T-cell (primary cell): ENCODE results near the gene AP5Z1. TPM values are rescaled to one million over a fixed set of nuclear protein-coding genes. Genes with fewer than 3 reads are reported as not detected.

Experiments used
- ATAC-seq, 4 experiments: fragments of 200-7000 bp in 3 of 4; fragments of 150-1000 bp in 1 of 4; cut with Tn5 transposase; replicated peaks in 1 of 4; 1 replicate in 3 of 4; 2 replicates in 1 of 4; pipeline ENCODE4 v1.10.0; 2021; ENCODE audit warnings: moderate library complexity in 3 of 4, mild to moderate bottlenecking in 2 of 4, moderate number of reproducible peaks in 1 of 4
- CTCF ChIA-PET, 2 donors: fragments of 300-600 bp; sonication (Branson Sonifier 250); formaldehyde crosslinking; loops; one replicate each; lab custom pipeline; 2022; ENCODE audit warnings: antibody characterized with exemption in 2 of 2; lab: Charles Lee
- POLR2A ChIA-PET, 2 donors: fragments of 300-600 bp; sonication (Branson Sonifier 250); formaldehyde crosslinking; loops; one replicate each; lab custom pipeline; 2022; ENCODE audit warnings: antibody characterized with exemption in 2 of 2; lab: Charles Lee
- DNase-seq, 35 experiments: peaks; one replicate each; pipeline versions ENCODE4 v3.0.0 to v3.0.0-alpha.2; 2013 to 2023
- H3K27ac ChIP-seq: one replicate; pipeline ENCODE4 v1.5.1; 2013; ENCODE audit warnings: low read length
- H3K27me3 ChIP-seq, 2 experiments: replicated peaks in 1 of 2; 1 replicate in 1 of 2; 2 replicates in 1 of 2; pipeline versions ENCODE4 v1.6.1 to v1.7.0; 2013; ENCODE audit warnings: low read length in 1 of 2, mixed read lengths in 1 of 2; ENCODE audit not compliant: control insufficient read depth in 2 of 2, insufficient read depth in 2 of 2; ENCODE audit errors: extremely low read depth in 1 of 2
- H3K36me3 ChIP-seq, 2 donors: 1 replicate in 1 of 2; 2 replicates in 1 of 2; pipeline versions ENCODE4 v1.6.1 to v1.7.0; 2013; ENCODE audit warnings: low read length in 1 of 2; ENCODE audit not compliant: control insufficient read depth in 2 of 2, insufficient read depth in 1 of 2; ENCODE audit errors: extremely low read depth in 1 of 2
- H3K4me1 ChIP-seq, 2 experiments: 1 replicate in 1 of 2; 2 replicates in 1 of 2; pipeline versions ENCODE4 v1.6.1 to v1.7.0; 2013; ENCODE audit warnings: low read length in 2 of 2, mixed read lengths in 1 of 2; ENCODE audit not compliant: insufficient read depth in 2 of 2, control insufficient read depth in 1 of 2; ENCODE audit errors: extremely low read depth in 1 of 2
- H3K4me3 ChIP-seq, 2 donors: 1 replicate in 1 of 2; 2 replicates in 1 of 2; pipeline versions ENCODE4 v1.5.1 to v1.7.0; 2013; ENCODE audit warnings: mild to moderate bottlenecking in 2 of 2, low read length in 1 of 2, moderate library complexity in 1 of 2; ENCODE audit not compliant: control insufficient read depth in 1 of 2; ENCODE audit errors: extremely low read depth in 1 of 2
- H3K9me3 ChIP-seq: 2 replicates; pipeline ENCODE4 v1.7.0; 2013
- H3K27ac Mint-ChIP-seq, 2 donors: one replicate each; pipeline ENCODE4 v1.8.0; 2020 to 2021; ENCODE audit warnings: mild to moderate bottlenecking in 2 of 2, mixed read lengths in 2 of 2
- H3K27me3 Mint-ChIP-seq, 2 donors: one replicate each; pipeline ENCODE4 v1.8.0; 2021 to 2022; ENCODE audit warnings: mixed read lengths in 2 of 2
- H3K36me3 Mint-ChIP-seq: one replicate; pipeline ENCODE4 v1.8.0; 2021; ENCODE audit warnings: mixed read lengths
- H3K4me1 Mint-ChIP-seq, 3 donors: one replicate each; pipeline ENCODE4 v1.8.0; 2020 to 2022; ENCODE audit warnings: mixed read lengths in 3 of 3, mild to moderate bottlenecking in 1 of 3
- H3K4me3 Mint-ChIP-seq, 3 donors: one replicate each; pipeline ENCODE4 v1.8.0; 2020 to 2022; ENCODE audit warnings: mild to moderate bottlenecking in 3 of 3, mixed read lengths in 3 of 3, moderate library complexity in 3 of 3
- H3K9me3 Mint-ChIP-seq, 3 donors: one replicate each; pipeline ENCODE4 v1.8.0; 2020 to 2022; ENCODE audit warnings: mixed read lengths in 3 of 3
- WGBS: methylation state at CpG from one replicate; pipeline ENCODE4 v1.1.5; 2013; ENCODE audit warnings: missing lambda C conversion rate; ENCODE audit not compliant: insufficient coverage; 5-methylcytosine and 5-hydroxymethylcytosine counted together
- total RNA-seq, 35 experiments: library from RNA in 6 of 35; stranded (reverse) in 6 of 35; fragments of 120-200 nt in 1 of 35; gene quantifications; one replicate each; pipeline versions ENCODE4 v1.2.1 to v1.2.4 and lab custom pipeline; 2013 to 2026

The AP5Z1 gene
- total RNA-seq, 5 donors from 2014 or later (not counting 1 experiment from before 2014, with no cell fraction given), result 93.6 to 126 (median 110) TPM

GRCh38 chr7:4816419-4817080 is 41.1 kb downstream of the AP5Z1 start:
- H3K4me3 Mint-ChIP-seq, result no peak overlapping the region

DNA sequence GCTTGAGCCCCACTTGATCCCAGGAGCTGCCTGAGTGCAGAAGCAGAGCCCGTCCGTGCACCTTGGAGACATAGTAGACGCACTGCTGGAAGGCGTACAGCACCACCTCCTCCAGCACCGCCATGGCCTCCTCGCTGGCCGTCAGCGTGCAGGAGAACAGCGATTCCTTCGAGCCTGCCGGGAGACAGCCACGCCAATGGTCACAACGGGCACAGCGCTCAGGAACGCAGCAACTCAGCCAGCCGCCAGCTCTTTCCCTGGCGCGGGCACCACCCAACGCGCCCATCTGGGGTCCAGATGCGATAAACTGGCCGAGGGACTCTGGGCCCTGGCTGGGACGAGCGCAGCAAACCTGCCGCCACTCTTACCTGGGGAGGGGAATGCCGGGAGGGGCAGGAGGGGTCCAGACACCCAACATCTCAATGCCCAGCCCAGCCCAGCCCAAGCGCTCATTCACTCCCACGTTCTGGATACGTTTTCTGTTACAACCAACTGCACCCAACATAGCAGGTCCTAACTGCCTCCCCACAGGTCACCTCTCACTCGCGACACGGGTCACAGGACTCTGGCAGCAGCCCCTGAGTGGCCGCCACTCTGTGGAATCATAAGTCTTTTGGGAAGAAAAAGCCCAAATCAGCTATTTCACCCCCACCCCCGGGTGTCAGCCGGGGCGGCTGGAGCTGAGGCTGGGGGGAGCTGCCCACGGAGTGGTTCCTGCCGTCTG is 41.9 kb downstream of the AP5Z1 start:
- ATAC-seq, result no peak
- CTCF ChIA-PET, result no interaction called here

More at GRCh38 chr7:4816419-4817080, 41.1 kb downstream of the AP5Z1 start:
- H3K36me3 Mint-ChIP-seq, result no peaks in the 10 kb centered on the region
- H3K27me3 Mint-ChIP-seq, result peaks cover 0 to 40% of the 10 kb centered on the region in 2 donors
- WGBS, result 89% methylated on average over 17 of the region's 26 CpGs
- DNase-seq, result no peak
- H3K27ac ChIP-seq, result no peak overlapping the region
- H3K9me3 Mint-ChIP-seq, result no peaks in the 10 kb centered on the region
- H3K4me3 ChIP-seq, result no peak overlapping the region
- POLR2A ChIA-PET, result no interaction called here
- H3K36me3 ChIP-seq, result no peaks in the 10 kb centered on the region
- no peak for ATAC-seq
- peaks cover 0 to 89% of the 10 kb centered on the region in 2 experiments for H3K27me3 ChIP-seq
- no peaks in the 10 kb centered on the region for H3K9me3 ChIP-seq
- H3K4me1 Mint-ChIP-seq, result no peaks in the 10 kb centered on the region
- CTCF ChIA-PET, result interaction anchor here in 1 of 2 donors (0.6 kb wide), 1 partner anchor 32 kb away, joined by 3 read pairs; no protein-coding TSS in a partner anchor
- H3K27ac Mint-ChIP-seq, result no peak overlapping the region
- H3K4me1 ChIP-seq, result peaks cover 0 to 4% of the 10 kb centered on the region in 2 experiments

DNA sequence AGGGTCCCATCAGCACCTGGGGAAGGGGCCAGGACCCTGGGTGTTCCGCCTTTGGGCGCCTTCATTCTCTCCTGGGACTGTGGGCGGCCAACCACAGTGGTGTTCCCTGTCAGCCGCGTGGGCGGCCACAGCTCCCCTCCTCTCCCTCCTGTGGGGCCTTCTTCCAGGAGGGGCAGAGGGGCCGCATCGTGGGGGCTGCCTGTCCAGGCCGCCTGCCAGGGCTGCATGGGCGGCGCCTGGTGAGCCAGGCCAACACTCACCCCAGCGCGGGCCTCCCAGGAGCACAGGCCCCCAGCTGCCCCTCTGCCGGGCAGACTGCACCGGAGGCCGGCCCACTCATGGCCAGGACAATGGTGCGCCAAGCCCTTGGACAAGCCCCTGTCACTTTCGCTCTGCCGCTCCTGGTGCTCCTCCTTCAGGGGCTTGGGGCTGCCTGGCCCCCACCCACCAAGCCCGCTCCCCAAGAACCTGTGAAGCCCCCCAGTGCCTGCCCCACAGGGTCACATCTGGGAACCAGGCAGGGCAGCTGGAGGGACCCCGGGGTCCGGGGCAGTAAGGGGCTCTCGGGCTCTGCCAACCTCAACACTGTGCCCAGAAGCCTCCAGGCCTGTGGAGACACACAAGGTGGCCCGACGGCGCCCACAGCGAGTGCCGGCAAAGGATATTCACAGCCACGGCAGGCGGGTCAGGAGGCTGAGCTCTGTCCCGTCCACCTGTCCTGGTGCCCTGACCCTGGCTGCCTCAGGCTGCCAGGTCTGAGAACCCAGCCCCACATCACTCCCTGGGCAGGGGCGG is 42.8 kb downstream of the AP5Z1 start:
- ChIA-PET CTCF (no interaction called here), POLR2A (no interaction called here)
- no peaks in the 10 kb centered on the region for H3K9me3 ChIP-seq
- Mint-ChIP-seq H3K4me1 (no peaks in the 10 kb centered on the region), H3K36me3 (no peaks in the 10 kb centered on the region), H3K4me3 (no peak overlapping the region), H3K27me3 (peaks cover 4 to 35% of the 10 kb centered on the region in 2 donors), H3K27ac (no peak overlapping the region), H3K9me3 (no peaks in the 10 kb centered on the region)
- H3K36me3 ChIP-seq, result no peaks in the 10 kb centered on the region
- no peak overlapping the region for H3K27ac ChIP-seq
- H3K4me1 ChIP-seq, result peaks cover 0 to 4% of the 10 kb centered on the region in 2 experiments
- H3K4me3 ChIP-seq, result no peak overlapping the region
- ATAC-seq (no peak), DNase-seq (no peak)
- WGBS, result 90% methylated on average over 27 of the region's 32 CpGs
- H3K27me3 ChIP-seq, result peaks cover 0 to 81% of the 10 kb centered on the region in 2 experiments

More for the DNA sequence above, 41.9 kb downstream of the AP5Z1 start:
- no peak overlapping the region for H3K27ac Mint-ChIP-seq
- no peak for DNase-seq
- Histone ChIP-seq H3K27ac (no peak overlapping the region), H3K4me3 (no peak overlapping the region), H3K27me3 (peaks cover 0 to 86% of the 10 kb centered on the region in 2 experiments), H3K36me3 (no peaks in the 10 kb centered on the region), H3K4me1 (peaks cover 0 to 4% of the 10 kb centered on the region in 2 experiments), H3K9me3 (no peaks in the 10 kb centered on the region)
- H3K27me3 Mint-ChIP-seq, result peaks cover 0 to 40% of the 10 kb centered on the region in 2 donors
- H3K4me3 Mint-ChIP-seq, result no peak overlapping the region
- POLR2A ChIA-PET, result no interaction called here
- H3K9me3 Mint-ChIP-seq, result no peaks in the 10 kb centered on the region
- 91% methylated on average over 27 of the region's 38 CpGs for WGBS
- no peaks in the 10 kb centered on the region for H3K4me1 Mint-ChIP-seq
- H3K36me3 Mint-ChIP-seq, result no peaks in the 10 kb centered on the region

- CTCF ChIA-PET, result interaction anchor here in 1 of 2 donors (0.7 kb wide), 1 partner anchor 11 kb away, joined by 3 read pairs; no protein-coding TSS in a partner anchor
- Histone ChIP-seq H3K9me3 (no peaks in the 10 kb centered on the region), H3K4me3 (no peak overlapping the region), H3K4me1 (peaks cover 0 to 1% of the 10 kb centered on the region in 2 experiments), H3K27me3 (peaks cover 0 to 80% of the 10 kb centered on the region in 2 experiments), H3K27ac (no peak overlapping the region), H3K36me3 (no peaks in the 10 kb centered on the region)
- no peaks in the 10 kb centered on the region for H3K9me3 Mint-ChIP-seq
- DNase-seq (no peak), ATAC-seq (no peak)
- H3K4me1 Mint-ChIP-seq, result no peaks in the 10 kb centered on the region
- 88% methylated on average over 39 of the region's 39 CpGs for WGBS
- H3K36me3 Mint-ChIP-seq, result no peaks in the 10 kb centered on the region
- POLR2A ChIA-PET, result no interaction called here
- H3K27ac Mint-ChIP-seq, result no peak overlapping the region
- H3K4me3 Mint-ChIP-seq, result no peak overlapping the region
- peaks cover 4 to 24% of the 10 kb centered on the region in 2 donors for H3K27me3 Mint-ChIP-seq
Measured at GRCh38 chr7:4819560-4820404, 44.4 kb downstream of the AP5Z1 start.

GRCh38 chr7:4820405-4820966 is 45.1 kb downstream of the AP5Z1 start:
- POLR2A ChIA-PET, result no interaction called here
- Histone ChIP-seq H3K4me1 (no peaks in the 10 kb centered on the region), H3K36me3 (no peaks in the 10 kb centered on the region), H3K9me3 (no peaks in the 10 kb centered on the region), H3K27ac (no peak overlapping the region), H3K27me3 (peaks cover 0 to 77% of the 10 kb centered on the region in 2 experiments), H3K4me3 (no peak overlapping the region)
- Mint-ChIP-seq H3K4me1 (no peaks in the 10 kb centered on the region), H3K27ac (no peak overlapping the region), H3K9me3 (no peaks in the 10 kb centered on the region), H3K27me3 (peaks cover 4 to 23% of the 10 kb centered on the region in 2 donors), H3K4me3 (no peak overlapping the region), H3K36me3 (no peaks in the 10 kb centered on the region)
- WGBS, result 85% methylated on average over 12 of the region's 19 CpGs
- no peak for DNase-seq
- no peak for ATAC-seq
- CTCF ChIA-PET, result no interaction called here
